Body of pancreas (tissue), 4 donors: ENCODE results near the gene MSI2. TPM values are rescaled to one million over a fixed set of nuclear protein-coding genes. Genes with fewer than 3 reads are reported as not detected.

Experiments used
- ATAC-seq: fragments of 150-250 bp; one replicate; pipeline ENCODE4 v1.9.1; 2016
- DNase-seq, 4 donors: peaks; one replicate each; pipeline ENCODE4 v3.0.0-alpha.2; 2019
- H3K27ac ChIP-seq, 4 donors: fragments of 200-600 bp; sonication (generic); 1 replicate in 3 of 4; 2 replicates in 1 of 4; pipeline versions ENCODE4 v1.5.1 to v1.6.1; 2016 to 2019; ENCODE audit warnings: mild to moderate bottlenecking in 1 of 4, mixed read lengths in 1 of 4, moderate library complexity in 1 of 4
- H3K27me3 ChIP-seq, 2 donors: fragments of 200-600 bp; sonication (generic); one replicate each; pipeline ENCODE4 v1.6.0; 2016; ENCODE audit warnings: mild to moderate bottlenecking in 1 of 2
- H3K36me3 ChIP-seq, 2 donors: fragments of 200-600 bp; sonication (generic); replicated peaks in 1 of 2; 2 replicates each; pipeline ENCODE4 v1.5.1; 2016; ENCODE audit warnings: low read depth in 2 of 2; ENCODE audit not compliant: insufficient read depth in 1 of 2
- H3K4me1 ChIP-seq: fragments of 200-600 bp; sonication (generic); one replicate; pipeline ENCODE4 v1.6.0; 2016
- H3K4me3 ChIP-seq, 2 donors: fragments of 200-600 bp; sonication (generic); 1 replicate in 1 of 2; 2 replicates in 1 of 2; pipeline ENCODE4 v1.5.1; 2016 to 2019
- H3K9me3 ChIP-seq, 3 donors: fragments of 200-600 bp; sonication (generic); 1 replicate in 2 of 3; 2 replicates in 1 of 3; pipeline ENCODE4 v1.5.1; 2016
- POLR2A ChIP-seq, 3 donors: fragments of 450-650 bp; IDR thresholded peaks; one replicate each; pipeline ENCODE4 v1.6.1; 2016; ENCODE audit warnings: antibody characterized with exemption in 3 of 3, mild to moderate bottlenecking in 2 of 3
- WGBS, 2 donors: methylation state at CpG; one replicate each; pipeline ENCODE4 v1.1.5; 2017; 5-methylcytosine and 5-hydroxymethylcytosine counted together
- intact Hi-C: fragments of 100-400 bp; cut with DNase I; formaldehyde crosslinking; loops from one replicate; pipeline ENCODE4 v1.15.1; 2023
- total RNA-seq, 2 donors: library from RNA; depleted of rRNA; stranded (reverse); fragments of >200 nt; gene quantifications; one replicate each; pipeline ENCODE4 v1.1.0, GENCODE V29; 2016
- TF ChIP-seq, protein P1 (sequence below), 7 experiments: fragments of 450-650 bp in 4 of 7; fragments of 200-600 bp in 3 of 7; sonication (generic) in 3 of 7; IDR thresholded peaks; one replicate each; pipeline ENCODE4 v1.5.1; 2016 to 2019; ENCODE audit warnings: antibody characterized with exemption in 7 of 7

The MSI2 gene
- total RNA-seq, 2 donors from 2014 or later: 21.1 to 28.5 TPM

DNA sequence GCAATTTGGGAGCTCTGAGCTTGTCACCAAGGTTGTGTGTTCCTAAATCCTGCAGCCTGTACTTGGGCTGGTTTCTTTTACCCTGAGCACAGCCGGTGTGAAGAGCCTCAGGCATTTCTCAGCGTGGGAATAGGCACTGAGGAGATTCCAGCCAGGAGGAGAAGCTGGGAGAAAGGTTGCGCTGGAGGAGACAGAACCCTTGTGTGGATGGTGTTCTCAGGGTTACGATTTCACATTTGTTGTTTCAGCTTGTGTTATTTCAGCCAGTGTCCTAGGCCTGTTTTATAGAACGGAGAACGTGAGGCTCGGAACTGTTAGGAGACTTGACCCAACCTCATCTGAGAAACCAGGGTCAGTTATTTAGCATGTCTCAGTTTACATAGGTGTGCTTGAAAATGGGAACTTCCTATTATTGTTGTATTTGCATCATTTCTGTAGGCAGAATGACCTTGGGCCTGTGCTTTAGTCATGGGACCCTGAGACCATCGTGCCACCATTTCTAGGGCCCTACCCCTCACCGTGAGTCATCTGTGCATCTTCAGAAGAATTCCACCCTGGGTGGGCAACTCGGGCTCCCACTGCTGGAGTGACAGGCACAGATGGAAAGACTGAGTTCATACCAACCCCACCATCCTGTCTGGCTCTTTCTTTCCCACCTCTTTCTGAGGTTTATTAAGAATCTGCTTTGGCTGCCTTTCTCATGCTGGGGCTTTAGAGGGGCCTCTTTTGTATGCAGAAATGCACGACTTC is 134.9 kb downstream of the MSI2 start:
- no peaks in the 10 kb centered on the region for H3K27me3 ChIP-seq
- WGBS, 2 donors: 87 to 88% methylated on average over 11 of the region's 11 CpGs
- H3K36me3 ChIP-seq: no peaks in the 10 kb centered on the region
- no peak overlapping the region for H3K27ac ChIP-seq
- ATAC-seq: no peak
- peaks cover 0 to 14% (median 0%) of the 10 kb centered on the region in 3 donors for H3K9me3 ChIP-seq
- no peak for DNase-seq
- intact Hi-C loops: no loop called here
- no peak overlapping the region for H3K4me3 ChIP-seq
- TF ChIP-seq, protein P1, sequence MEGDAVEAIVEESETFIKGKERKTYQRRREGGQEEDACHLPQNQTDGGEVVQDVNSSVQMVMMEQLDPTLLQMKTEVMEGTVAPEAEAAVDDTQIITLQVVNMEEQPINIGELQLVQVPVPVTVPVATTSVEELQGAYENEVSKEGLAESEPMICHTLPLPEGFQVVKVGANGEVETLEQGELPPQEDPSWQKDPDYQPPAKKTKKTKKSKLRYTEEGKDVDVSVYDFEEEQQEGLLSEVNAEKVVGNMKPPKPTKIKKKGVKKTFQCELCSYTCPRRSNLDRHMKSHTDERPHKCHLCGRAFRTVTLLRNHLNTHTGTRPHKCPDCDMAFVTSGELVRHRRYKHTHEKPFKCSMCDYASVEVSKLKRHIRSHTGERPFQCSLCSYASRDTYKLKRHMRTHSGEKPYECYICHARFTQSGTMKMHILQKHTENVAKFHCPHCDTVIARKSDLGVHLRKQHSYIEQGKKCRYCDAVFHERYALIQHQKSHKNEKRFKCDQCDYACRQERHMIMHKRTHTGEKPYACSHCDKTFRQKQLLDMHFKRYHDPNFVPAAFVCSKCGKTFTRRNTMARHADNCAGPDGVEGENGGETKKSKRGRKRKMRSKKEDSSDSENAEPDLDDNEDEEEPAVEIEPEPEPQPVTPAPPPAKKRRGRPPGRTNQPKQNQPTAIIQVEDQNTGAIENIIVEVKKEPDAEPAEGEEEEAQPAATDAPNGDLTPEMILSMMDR (IDR thresholded peaks at IDR 0.05): no peak
- no peak for TF ChIP-seq POLR2A (IDR thresholded peaks at IDR 0.05)
- H3K4me1 ChIP-seq: no peaks in the 10 kb centered on the region

DNA sequence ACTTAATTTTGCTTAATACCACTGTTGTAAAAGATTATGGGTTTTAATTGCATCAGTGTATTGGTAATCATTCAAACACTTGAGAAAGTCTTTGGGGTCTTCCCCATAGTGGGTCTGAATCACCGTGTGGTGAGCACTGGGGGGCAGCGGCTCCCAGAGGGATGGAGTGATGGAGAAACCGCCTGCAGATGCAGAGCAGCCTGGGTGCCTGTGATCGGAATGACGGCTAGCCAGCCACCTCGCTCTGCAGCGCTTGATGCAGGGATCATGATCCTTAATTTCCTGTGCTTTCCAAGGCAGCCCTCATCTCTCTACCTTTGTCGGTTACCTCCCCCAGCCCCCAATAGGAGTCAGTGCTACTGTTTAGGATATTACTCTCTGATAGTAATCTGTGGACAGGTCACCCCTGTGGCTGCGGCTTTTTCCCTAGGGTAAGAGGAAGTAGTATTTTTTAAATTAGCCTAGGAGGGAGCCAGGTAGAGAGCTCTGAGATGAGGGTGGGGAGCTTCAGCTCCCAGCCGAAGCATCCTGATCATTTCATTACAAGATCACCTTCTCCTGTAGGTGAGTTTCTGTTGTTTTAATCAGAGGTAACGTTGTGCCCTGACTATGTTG is 135.6 kb downstream of the MSI2 start:
- no peaks in the 10 kb centered on the region for H3K36me3 ChIP-seq
- 86 to 91% methylated on average over 11 of the region's 11 CpGs for WGBS, 2 donors
- no peak overlapping the region for H3K27ac ChIP-seq
- H3K27me3 ChIP-seq: no peaks in the 10 kb centered on the region
- DNase-seq (no peak), ATAC-seq (no peak)
- TF ChIP-seq, protein P1 (IDR thresholded peaks at IDR 0.05): no peak
- TF ChIP-seq POLR2A (IDR thresholded peaks at IDR 0.05): no peak
- H3K4me1 ChIP-seq: no peaks in the 10 kb centered on the region
- intact Hi-C loops: no loop called here
- H3K4me3 ChIP-seq: no peak overlapping the region
- peaks cover 0 to 14% (median 0%) of the 10 kb centered on the region in 3 donors for H3K9me3 ChIP-seq

DNA sequence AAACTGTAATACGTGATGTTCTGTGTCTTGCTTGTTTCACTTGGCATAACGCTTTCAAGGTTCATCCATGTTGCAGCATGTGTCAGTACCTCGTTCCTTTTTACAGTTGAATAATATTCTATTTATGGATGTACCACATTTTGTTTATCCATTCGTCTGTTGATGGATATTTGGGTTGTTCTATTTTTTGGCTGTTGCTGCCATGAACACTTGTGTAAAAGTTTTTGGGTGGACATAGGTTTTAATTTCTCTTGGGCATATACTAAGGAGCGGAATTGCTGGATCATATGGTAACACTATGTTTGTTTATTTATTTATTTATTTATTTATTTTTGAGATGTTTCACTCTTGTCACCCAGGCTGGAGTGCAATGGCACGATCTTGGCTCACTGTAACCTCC is 137.0 kb downstream of the MSI2 start:
- intact Hi-C loops: no loop called here
- no peak for TF ChIP-seq POLR2A (IDR thresholded peaks at IDR 0.05)
- TF ChIP-seq, protein P1 (IDR thresholded peaks at IDR 0.05): no peak
- H3K9me3 ChIP-seq: peaks cover 0 to 6% (median 0%) of the 10 kb centered on the region in 3 donors
- 97 to 98% methylated on average over 6 of the region's 6 CpGs for WGBS, 2 donors
- H3K27ac ChIP-seq: no peak overlapping the region
- no peaks in the 10 kb centered on the region for H3K36me3 ChIP-seq
- DNase-seq (no peak), ATAC-seq (no peak)
- no peak overlapping the region for H3K4me3 ChIP-seq
- no peaks in the 10 kb centered on the region for H3K4me1 ChIP-seq
- no peaks in the 10 kb centered on the region for H3K27me3 ChIP-seq

DNA sequence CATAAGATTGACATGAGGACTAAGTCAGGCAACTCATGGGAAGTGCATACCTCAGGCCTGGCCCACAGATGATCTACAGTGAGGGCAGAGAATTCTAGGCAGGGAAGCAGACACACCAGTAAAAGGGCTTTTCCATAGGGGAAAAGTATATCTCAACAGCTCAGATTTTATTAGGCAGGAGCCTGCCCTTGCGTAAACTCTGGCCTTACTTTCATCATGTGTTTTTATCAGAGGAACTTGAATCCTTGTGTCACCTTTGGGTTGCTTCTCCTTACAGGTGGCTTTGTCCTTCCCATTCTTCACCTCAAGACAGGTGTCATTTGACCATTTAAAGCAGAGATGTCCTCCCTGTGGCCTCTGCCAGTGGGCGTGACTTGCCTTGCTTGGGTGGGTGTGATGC is 138.1 kb downstream of the MSI2 start:
- Histone ChIP-seq H3K4me3 (no peak overlapping the region), H3K27ac (no peak overlapping the region), H3K36me3 (no peaks in the 10 kb centered on the region), H3K9me3 (peaks cover 0 to 6% (median 0%) of the 10 kb centered on the region in 3 donors), H3K27me3 (no peaks in the 10 kb centered on the region), H3K4me1 (no peaks in the 10 kb centered on the region)
- no peak for ATAC-seq
- WGBS, 2 donors: 100% methylated on average over 2 of the region's 2 CpGs
- intact Hi-C loops: no loop called here
- no peak for TF ChIP-seq POLR2A (IDR thresholded peaks at IDR 0.05)
- TF ChIP-seq, protein P1 (IDR thresholded peaks at IDR 0.05): no peak
- no peak for DNase-seq
